CD1c-positive myeloid dendritic cell (primary cell): Measurements from ENCODE around the gene ARAP3.

Experiments used
- DNase-seq: peaks from one replicate; pipeline ENCODE4 v3.0.0-alpha.2; 2016; ENCODE audit errors: extremely low spot score

The ARAP3 gene

GRCh38 chr5:141639357-141640050, 42.5 kb downstream of the ARAP3 start:
- DNase-seq = no peak

DNA sequence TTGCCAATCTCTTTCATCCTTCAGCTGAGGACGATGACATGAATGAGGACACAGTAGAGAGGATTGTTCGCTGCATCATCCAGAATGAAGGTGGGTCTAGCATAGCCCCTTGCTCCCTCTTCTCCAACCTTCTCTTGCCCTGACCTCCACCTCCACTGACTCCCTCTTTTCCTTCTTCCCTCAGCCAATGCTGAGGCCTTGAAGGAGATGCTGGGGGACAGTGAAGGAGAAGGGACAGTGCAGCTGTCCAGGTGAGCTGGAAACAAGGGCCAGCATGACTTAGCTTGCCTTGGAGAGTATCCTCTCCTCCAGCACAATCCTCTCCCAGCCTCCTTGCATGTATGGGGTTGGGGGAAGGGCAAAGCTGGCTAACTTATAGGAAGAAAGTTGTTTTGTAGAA, 43.3 kb downstream of the ARAP3 start:
- no peak for DNase-seq

GRCh38 chr5:141637767-141638419, 44.1 kb downstream of the ARAP3 start:
- DNase-seq = peak; percentile 64

DNA sequence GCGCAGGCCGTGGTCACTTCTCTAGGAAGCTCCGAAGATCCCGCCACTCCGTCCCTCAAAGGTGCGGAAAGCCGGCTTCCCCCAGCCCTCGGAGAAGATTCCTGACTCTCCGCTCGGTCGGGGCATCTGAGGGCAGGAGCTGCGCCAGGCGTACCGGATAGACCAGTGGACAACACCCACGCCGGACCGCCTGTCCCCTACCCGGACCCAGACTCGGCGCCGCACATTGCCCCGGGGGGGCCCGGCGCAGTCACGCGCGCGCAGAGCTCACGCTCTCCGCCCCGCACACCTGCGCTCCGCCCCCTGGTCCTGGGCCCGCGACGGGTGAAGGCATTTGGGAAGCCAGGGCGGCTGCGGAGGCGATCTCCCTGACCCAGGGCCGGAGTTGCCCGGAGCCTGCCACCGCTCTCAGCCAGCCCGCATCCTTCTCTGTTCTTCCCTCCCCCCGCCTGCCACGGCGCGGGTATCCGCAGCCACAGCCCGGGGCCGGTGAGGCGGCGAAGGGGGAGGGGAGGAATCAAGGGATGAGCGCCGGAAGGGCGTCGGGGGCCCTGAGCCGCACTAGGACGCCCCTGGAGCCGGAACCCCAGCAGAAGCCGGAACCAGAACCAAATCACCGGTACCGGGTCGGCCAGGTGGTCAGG, 44.8 kb downstream of the ARAP3 start:
- peak; percentile 27 for DNase-seq

- peak; percentile 96 for DNase-seq
Measured at GRCh38 chr5:141636413-141637122, 45.5 kb downstream of the ARAP3 start, which contains the start of the genes HDAC3 and RELL2. HDAC3 (minus strand) TSS chr5:141636849; CDS start chr5:141636790, 59 bp downstream. RELL2 (plus strand) TSS chr5:141636997; CDS start chr5:141638226, 1,229 bp downstream.

GRCh38 chr5:141636106-141636412, 46.0 kb downstream of the ARAP3 start:
- DNase-seq = no peak

DNA sequence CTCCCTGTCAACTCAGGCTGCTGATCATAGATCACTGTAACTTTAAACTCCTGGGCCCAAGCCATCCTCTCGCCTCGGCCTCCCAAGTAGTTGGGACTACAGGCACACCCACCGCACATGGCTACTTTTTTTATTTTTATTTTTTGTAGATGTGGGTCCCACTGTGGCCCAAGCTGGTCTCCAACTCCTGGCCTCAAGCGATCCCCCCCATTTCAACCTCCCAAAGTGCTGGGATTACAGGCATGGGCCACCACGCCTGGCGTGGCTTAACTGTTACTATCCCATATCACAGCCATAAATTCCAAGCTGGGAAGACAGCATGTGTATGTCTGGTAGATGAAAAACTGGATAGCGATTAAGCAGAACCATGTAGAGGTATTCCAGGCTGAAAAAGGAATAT, 46.4 kb downstream of the ARAP3 start:
- DNase-seq = no peak

DNA sequence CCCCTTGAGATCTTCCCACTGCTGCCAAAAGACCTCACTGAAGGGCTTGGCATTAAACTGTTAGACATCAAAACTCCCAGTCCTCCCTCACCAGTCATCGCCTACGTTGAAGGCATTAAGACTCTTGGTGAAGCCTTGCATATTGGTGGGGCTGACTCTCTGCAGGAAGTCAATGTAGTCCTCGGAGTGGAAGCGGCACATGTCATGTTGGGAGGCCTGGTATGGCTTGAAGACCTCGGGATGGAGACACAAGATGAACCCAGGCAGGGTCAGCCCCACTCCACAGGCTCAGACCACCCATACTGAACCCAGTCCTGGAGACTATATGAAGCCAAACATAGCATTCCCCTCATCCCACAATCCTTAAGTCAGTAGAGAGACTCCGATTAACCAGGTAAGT, 47.3 kb downstream of the ARAP3 start:
- DNase-seq = no peak

- DNase-seq = peak; percentile 62
Measured at GRCh38 chr5:141633871-141634561, 48.0 kb downstream of the ARAP3 start.

DNA sequence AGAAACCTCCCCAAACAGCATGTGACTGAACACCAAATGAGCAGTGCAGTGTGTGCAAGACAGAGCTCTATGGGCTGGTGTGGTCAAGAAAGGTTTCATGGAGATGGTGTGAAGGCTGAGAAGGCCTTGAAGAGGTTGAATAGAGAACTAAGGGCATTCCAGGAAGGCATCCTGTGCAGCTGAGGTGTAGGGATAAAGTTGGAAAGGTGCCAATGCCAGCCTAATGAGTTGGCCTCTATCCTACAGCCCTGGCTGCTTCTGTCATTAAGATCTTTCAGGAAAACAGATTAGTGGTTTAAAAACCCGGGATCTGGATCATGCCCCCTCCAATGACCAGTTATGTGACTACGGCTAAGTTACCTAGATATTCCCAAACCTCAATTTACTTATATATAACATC, 49.4 kb downstream of the ARAP3 start:
- DNase-seq = no peak

DNA sequence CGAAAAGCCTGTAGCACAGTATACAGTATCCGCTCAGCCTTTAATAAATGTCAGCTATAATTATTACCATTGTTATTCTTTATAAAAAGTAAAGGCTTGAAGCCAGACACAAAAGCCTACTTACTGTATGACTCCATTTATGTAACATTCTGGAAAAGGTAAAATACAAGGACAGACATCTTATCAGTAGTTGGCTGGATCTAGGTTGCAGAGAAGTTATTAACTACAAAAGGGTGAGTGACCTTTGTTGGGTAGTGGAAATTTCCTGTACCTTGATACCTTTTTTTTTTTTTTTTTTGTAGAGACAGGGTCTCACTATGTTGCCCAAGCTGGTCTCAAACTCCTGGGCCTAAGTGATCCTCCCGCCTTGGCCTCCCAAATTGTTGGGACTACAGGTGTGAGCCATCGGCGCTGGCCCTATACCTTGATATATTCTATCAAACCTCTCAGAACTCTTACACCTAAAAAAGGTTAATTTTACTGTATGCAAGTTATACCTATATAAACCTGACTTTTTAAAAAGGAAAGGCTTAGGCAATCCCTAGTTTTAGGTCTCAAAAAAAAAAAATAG, 51.4 kb downstream of the ARAP3 start:
- no peak for DNase-seq

GRCh38 chr5:141628175-141628788, 53.7 kb downstream of the ARAP3 start:
- DNase-seq = no peak

DNA sequence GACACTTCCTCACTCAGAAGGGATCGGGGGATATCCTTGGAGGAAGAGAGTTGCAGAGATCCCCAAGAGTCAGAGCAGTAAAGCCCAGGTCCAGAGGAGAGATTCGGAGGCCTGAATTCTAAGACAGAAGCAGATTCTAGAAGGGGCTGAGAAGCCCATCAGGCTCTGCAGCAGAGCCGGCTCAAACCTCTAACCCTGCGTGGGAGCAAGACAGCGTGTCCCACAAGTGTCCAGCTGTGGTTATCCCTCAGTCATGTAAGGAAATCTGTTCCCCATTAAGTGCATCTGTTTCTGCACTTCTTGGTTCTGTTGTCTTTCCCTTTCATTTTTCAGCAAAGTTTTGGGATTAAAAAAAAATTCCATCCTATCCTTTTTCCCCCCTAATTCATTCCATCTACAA, 58.4 kb downstream of the ARAP3 start:
- DNase-seq = peak; percentile 56

DNA sequence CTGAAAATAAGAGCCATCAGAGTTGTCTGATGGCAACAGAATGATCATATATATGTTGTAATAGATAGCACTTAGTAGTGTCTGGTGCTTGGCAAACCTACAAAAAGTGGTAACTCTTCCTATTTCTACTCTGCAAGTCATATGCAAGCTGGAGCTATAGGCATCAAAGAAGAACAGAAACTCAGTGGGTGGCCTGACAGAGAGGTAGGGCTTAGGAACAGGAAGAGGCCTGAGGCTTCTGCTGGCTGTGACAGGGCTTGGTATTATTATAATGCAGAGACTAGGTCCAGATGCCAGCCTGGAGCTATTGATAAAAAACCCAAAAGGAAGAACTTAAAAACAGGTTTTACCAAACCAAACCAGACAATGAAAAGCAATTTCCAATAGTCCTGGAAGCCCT, 58.8 kb downstream of the ARAP3 start:
- DNase-seq = peak; percentile 94

GRCh38 chr5:141618804-141619554, 63.1 kb downstream of the ARAP3 start, which contains the start of gene DIAPH1:
DIAPH1 (minus strand) TSS chr5:141619000; CDS start chr5:141618914, 86 bp downstream.
- DNase-seq = peak; percentile 97

GRCh38 chr5:141618030-141618803, 63.8 kb downstream of the ARAP3 start:
- DNase-seq = peak; percentile 53

DNA sequence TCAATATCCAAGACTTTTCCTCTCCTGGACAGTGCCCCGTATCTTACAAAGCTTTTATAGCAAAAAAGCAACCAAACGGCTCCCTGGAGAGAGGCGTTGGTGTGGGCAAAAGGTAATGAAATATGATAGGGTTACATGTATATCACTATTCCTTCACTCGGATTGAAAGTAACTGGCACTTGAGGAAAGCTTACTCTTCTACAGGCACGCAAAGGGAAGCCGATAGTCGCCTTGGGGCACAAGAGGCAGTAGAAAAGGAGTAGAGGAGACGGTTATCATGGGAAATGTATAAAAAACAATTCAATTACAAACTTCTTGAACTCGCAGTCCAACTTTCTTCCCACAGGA, 64.4 kb downstream of the ARAP3 start:
- DNase-seq = no peak

GRCh38 chr5:141617128-141617527, 64.9 kb downstream of the ARAP3 start:
- no peak for DNase-seq

DNA sequence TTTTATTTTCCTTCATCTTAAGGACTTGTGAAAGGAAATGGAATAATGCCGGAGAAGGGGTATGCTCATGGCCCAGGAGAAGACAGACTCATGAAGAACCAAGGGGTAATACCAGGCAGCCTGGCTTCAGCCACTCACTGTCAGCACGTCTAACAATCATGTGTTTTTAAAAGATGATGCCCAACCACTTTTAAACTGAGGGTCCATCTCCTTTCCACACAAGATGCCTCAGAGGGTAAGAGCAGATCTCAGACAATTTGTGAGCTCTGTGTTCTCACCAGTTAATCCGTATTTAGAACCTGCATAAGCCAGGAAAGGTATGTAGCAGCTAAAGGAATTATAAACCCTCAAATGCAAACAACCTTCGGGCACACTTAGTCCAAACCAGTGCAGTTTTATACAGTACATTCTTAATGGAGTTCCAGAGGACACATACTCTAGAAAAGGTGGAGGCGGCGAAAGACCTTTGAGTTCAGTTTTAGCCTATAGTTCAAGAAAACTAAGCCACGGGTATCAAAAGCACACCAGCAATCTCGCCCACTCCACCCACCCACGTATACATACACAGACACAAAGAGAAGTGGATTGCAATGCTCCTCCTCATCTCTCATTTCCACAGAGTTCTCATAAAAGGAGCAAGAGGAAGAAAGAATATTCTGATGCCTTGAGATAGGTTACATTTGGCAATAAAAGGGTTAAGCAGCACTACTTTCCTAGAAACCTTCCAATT, 65.9 kb downstream of the ARAP3 start:
- peak; percentile 87 for DNase-seq
